Endothelial cell of umbilical vein (primary cell): ENCODE results near the gene ZFPM1. TPM values are rescaled to one million over a fixed set of nuclear protein-coding genes. Genes with fewer than 3 reads are reported as not detected.

Experiments
- BruUV-seq: library from RNA; stranded (reverse); fragments of 400-500 nt; replicated peaks from 2 replicates; lab custom pipeline; 2021; lab: Mats Ljungman, UMichigan
- CTCF ChIA-PET: fragments of 300-600, 350-600 bp; sonication (Branson Sonifier 250); formaldehyde crosslinking; loops from one replicate; lab custom pipeline; 2021; ENCODE audit warnings: antibody characterized with exemption, inconsistent platforms; lab: Charles Lee
- POLR2A ChIA-PET: fragments of 300-600, 350-600 bp; sonication (Branson Sonifier 250); formaldehyde crosslinking; loops from one replicate; lab custom pipeline; 2021; ENCODE audit warnings: antibody characterized with exemption, inconsistent platforms; lab: Charles Lee
- DNase-seq: peaks from one replicate; pipeline ENCODE4 v3.0.0-alpha.2; 2011; ENCODE audit warnings: low read depth, low spot score
- FAIRE-seq: peaks from 2 replicates; lab custom pipeline; 2011; peaks lifted over from hg19 to GRCh38; lab: Jason Lieb, UNC
- H2AFZ ChIP-seq: 2 replicates; pipeline ENCODE4 v1.6.0; 2012; ENCODE audit warnings: low read depth, low read length, control low read depth, inconsistent platforms
- H3K27ac ChIP-seq: 2 replicates; pipeline ENCODE4 v1.5.1; 2011; ENCODE audit warnings: low read depth, mild to moderate bottlenecking, control low read depth, low read length, moderate library complexity; ENCODE audit not compliant: insufficient read depth
- H3K27me3 ChIP-seq, 2 experiments: 2 replicates each; pipeline versions ENCODE4 v1.6.0 to v1.6.1; 2011; ENCODE audit warnings: low read length in 2 of 2, mixed read lengths in 1 of 2; ENCODE audit not compliant: control insufficient read depth in 2 of 2, insufficient read depth in 2 of 2
- H3K36me3 ChIP-seq, 2 experiments: 2 replicates in 1 of 2; 3 replicates in 1 of 2; pipeline ENCODE4 v1.5.1; 2011; ENCODE audit warnings: low read length in 2 of 2, mild to moderate bottlenecking in 1 of 2, moderate library complexity in 1 of 2; ENCODE audit not compliant: control insufficient read depth in 2 of 2, insufficient read depth in 2 of 2; ENCODE audit errors: extremely low read depth in 1 of 2
- H3K4me1 ChIP-seq: 3 replicates; pipeline ENCODE4 v1.5.1; 2011; ENCODE audit warnings: mild to moderate bottlenecking, low read length; ENCODE audit not compliant: control insufficient read depth, insufficient read depth; ENCODE audit errors: extremely low read depth
- H3K4me2 ChIP-seq: 2 replicates; pipeline ENCODE4 v1.6.1; 2011; ENCODE audit warnings: low read length, control low read depth, mixed read lengths; ENCODE audit not compliant: insufficient read depth
- H3K4me3 ChIP-seq, 3 experiments: fragments of 200-600 bp in 1 of 3; sonication (generic), shearing (Covaris generic) in 1 of 3; replicated peaks in 1 of 3; 2 replicates each; pipeline ENCODE4 v1.5.1; 2011 to 2016; ENCODE audit warnings: control low read depth in 3 of 3, low read length in 3 of 3, mild to moderate bottlenecking in 2 of 3, inconsistent platforms in 1 of 3, low read depth in 1 of 3, moderate library complexity in 1 of 3; ENCODE audit not compliant: insufficient read depth in 1 of 3
- H3K79me2 ChIP-seq: 2 replicates; pipeline ENCODE4 v1.6.0; 2012; ENCODE audit warnings: low read length, inconsistent platforms; ENCODE audit not compliant: control insufficient read depth, insufficient read depth
- H3K9ac ChIP-seq: replicated peaks from 2 replicates; pipeline ENCODE3; 2011; ENCODE audit warnings: low read length, control low read depth; ENCODE audit not compliant: insufficient read depth; ENCODE audit errors: extremely low read depth
- H3K9me1 ChIP-seq: replicated peaks from 3 replicates; pipeline ENCODE4 v1.6.0; 2011; ENCODE audit warnings: mild to moderate bottlenecking, low read length; ENCODE audit not compliant: control insufficient read depth, insufficient read depth; ENCODE audit errors: extremely low read depth
- H3K9me3 ChIP-seq: replicated peaks from 2 replicates; pipeline ENCODE4 v1.5.1; 2012; ENCODE audit warnings: low read length, inconsistent platforms; ENCODE audit not compliant: control insufficient read depth, insufficient read depth
- H4K20me1 ChIP-seq: replicated peaks from 2 replicates; pipeline ENCODE3; 2011; ENCODE audit warnings: mild to moderate bottlenecking, low read length; ENCODE audit not compliant: control insufficient read depth, insufficient read depth; ENCODE audit errors: extremely low read depth
- CTCF ChIP-seq, 2 donors: IDR thresholded peaks; 1 replicate in 1 of 2; 2 replicates in 1 of 2; pipeline ENCODE4 v1.5.1; 2011; ENCODE audit warnings: low read length in 2 of 2, mild to moderate bottlenecking in 2 of 2, moderate library complexity in 2 of 2, control low read depth in 1 of 2, inconsistent platforms in 1 of 2, low read depth in 1 of 2; ENCODE audit not compliant: insufficient read depth in 1 of 2; ENCODE audit errors: extremely low read depth in 1 of 2
- EZH2 ChIP-seq: IDR thresholded peaks from 2 replicates; pipeline ENCODE4 v1.6.1; 2012; ENCODE audit warnings: borderline replicate concordance, low read depth, mild to moderate bottlenecking, moderate library complexity, low read length, inconsistent platforms; ENCODE audit not compliant: severe bottlenecking
- FOS ChIP-seq: IDR thresholded peaks from 2 replicates; pipeline ENCODE4 v1.6.1; 2011; ENCODE audit warnings: mild to moderate bottlenecking, low read length, moderate library complexity, borderline replicate concordance; ENCODE audit not compliant: insufficient read depth
- GATA2 ChIP-seq: IDR thresholded peaks from 2 replicates; pipeline ENCODE4 v1.7.0; 2011; ENCODE audit warnings: low read depth, mild to moderate bottlenecking, moderate library complexity, mixed read lengths, low read length; ENCODE audit not compliant: insufficient read length, insufficient read depth
- JUN ChIP-seq: IDR thresholded peaks from 2 replicates; pipeline ENCODE4 v1.6.1; 2011; ENCODE audit warnings: borderline replicate concordance, low read depth; ENCODE audit not compliant: insufficient read length, insufficient read depth
- MYC ChIP-seq: IDR thresholded peaks from one replicate; pipeline ENCODE4 v1.6.1; 2011; ENCODE audit warnings: mild to moderate bottlenecking, low read depth, low read length
- POLR2A ChIP-seq: IDR thresholded peaks from 2 replicates; pipeline ENCODE4 v1.6.1; 2012; ENCODE audit warnings: low read depth, mild to moderate bottlenecking, control low read depth, low read length
- POLR2AphosphoS5 ChIP-seq: IDR thresholded peaks from 2 replicates; pipeline ENCODE4 v1.6.1; 2012; ENCODE audit warnings: low read depth, mild to moderate bottlenecking, control low read depth, low read length, moderate library complexity; ENCODE audit not compliant: insufficient read depth
- dilution Hi-C: fragments of 300-500 bp; cut with MboI; formaldehyde crosslinking; loops from one replicate; pipeline ENCODE4 v1.15.0; 2019; ENCODE audit warnings: low sequenced_read_pairs; ENCODE audit not compliant: extremely low pct_ligation_motif_present
- intact Hi-C: fragments of 100-400 bp; cut with micrococcal nuclease; formaldehyde crosslinking; loops from one replicate; pipeline ENCODE4 v1.10.0; 2022
- polyA plus RNA-seq, 4 experiments: library from polyadenylated mRNA; depleted of rRNA in 3 of 4; stranded (reverse) in 3 of 4; unstranded in 1 of 4; fragments of >200 nt; gene quantifications; 2 replicates each; pipeline versions ENCODE4 v1.2.1 to v1.2.3, GENCODE V29; 2011 to 2012; ENCODE audit warnings: missing spikeins in 1 of 4
- total RNA-seq: library from RNA; stranded (reverse); gene quantifications from 2 replicates; pipeline ENCODE4 v1.2.3, GENCODE V29; 2021
- TF ChIP-seq, protein P1 (sequence below): IDR thresholded peaks from 2 replicates; pipeline ENCODE4 v1.6.1; 2011; ENCODE audit not compliant: insufficient read depth, insufficient read length

The ZFPM1 gene
- total and polyA plus RNA-seq, 2 donors (not counting 3 experiments of a cell fraction or from before 2014, with no cell fraction given) = 0.37 to 7.5 TPM

GRCh38 chr16:88433632-88434352 is 19.3 kb upstream of the ZFPM1 start:
- FAIRE-seq = no peak
- H3K9me3 ChIP-seq = no peaks in the 10 kb centered on the region
- peaks cover 7% of the 10 kb centered on the region for H3K79me2 ChIP-seq
- peaks cover 13% of the 10 kb centered on the region for H3K4me1 ChIP-seq
- dilution Hi-C loops = no loop called here
- H3K27ac ChIP-seq = no peak overlapping the region
- intact Hi-C loops = loop anchor here (10.0 kb wide), 1 partner anchor 409 kb away; no protein-coding TSS in a partner anchor
- ChIA-PET POLR2A (no interaction called here), CTCF (no interaction called here)
- no peak overlapping the region for H3K4me2 ChIP-seq
- H4K20me1 ChIP-seq = no peaks in the 10 kb centered on the region
- H3K27me3 ChIP-seq = no peaks in the 10 kb centered on the region
- H3K9ac ChIP-seq = no peak overlapping the region
- no peak for DNase-seq
- BruUV-seq = no TSS peak
- no peak for TF ChIP-seq GATA2
- TF ChIP-seq, protein P1, sequence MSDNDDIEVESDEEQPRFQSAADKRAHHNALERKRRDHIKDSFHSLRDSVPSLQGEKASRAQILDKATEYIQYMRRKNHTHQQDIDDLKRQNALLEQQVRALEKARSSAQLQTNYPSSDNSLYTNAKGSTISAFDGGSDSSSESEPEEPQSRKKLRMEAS = no peak
- TF ChIP-seq POLR2AphosphoS5 = no peak
- TF ChIP-seq EZH2 = no peak
- TF ChIP-seq JUN = no peak
- no peak for TF ChIP-seq CTCF (IDR thresholded peaks at IDR 0.05; ENCODE audit: extremely low read depth in 1 of 2, insufficient read depth in 1 of 2, low read depth in 1 of 2, low read length in 2 of 2)
- no peak for TF ChIP-seq FOS
- no peak for TF ChIP-seq MYC
- TF ChIP-seq POLR2A = no peak
- H2AFZ ChIP-seq = no peak overlapping the region
- no peaks in the 10 kb centered on the region for H3K9me1 ChIP-seq
- no peaks in the 10 kb centered on the region for H3K36me3 ChIP-seq
- H3K4me3 ChIP-seq = no peak overlapping the region
